Astrocyte (in vitro differentiated cells and primary cell): ENCODE data around the gene MEIOSIN. TPM values are rescaled to one million over a fixed set of nuclear protein-coding genes. Genes with fewer than 3 reads are reported as not detected.

ENCODE experiments used
- DNase-seq: peaks from one replicate; pipeline ENCODE4 v3.0.0-alpha.2; 2010; ENCODE audit warnings: low read depth
- FAIRE-seq: peaks from 2 replicates; lab custom pipeline; 2011; peaks lifted over from hg19 to GRCh38; lab: Jason Lieb, UNC
- H2AFZ ChIP-seq: 2 replicates; pipeline ENCODE4 v1.6.0; 2012; ENCODE audit warnings: low read depth, low read length, inconsistent platforms
- H3K27ac ChIP-seq: 2 replicates; pipeline ENCODE4 v1.5.1; 2011; ENCODE audit warnings: low read depth, low read length, inconsistent platforms
- H3K27me3 ChIP-seq: 2 replicates; pipeline ENCODE4 v1.6.0; 2011; ENCODE audit warnings: low read length, inconsistent platforms; ENCODE audit not compliant: insufficient read depth
- H3K36me3 ChIP-seq: 2 replicates; pipeline ENCODE4 v1.5.1; 2011; ENCODE audit warnings: low read length, inconsistent platforms; ENCODE audit not compliant: insufficient read depth
- H3K4me1 ChIP-seq: 2 replicates; pipeline ENCODE4 v1.5.1; 2011; ENCODE audit warnings: low read length, inconsistent platforms; ENCODE audit not compliant: insufficient read depth
- H3K4me2 ChIP-seq: 2 replicates; pipeline ENCODE4 v1.6.0; 2012; ENCODE audit warnings: low read length, inconsistent platforms
- H3K4me3 ChIP-seq: 2 replicates; pipeline ENCODE4 v1.5.1; 2011; ENCODE audit warnings: low read depth, mild to moderate bottlenecking, low read length, inconsistent platforms; ENCODE audit not compliant: insufficient read depth
- H3K79me2 ChIP-seq: 2 replicates; pipeline ENCODE4 v1.6.0; 2012; ENCODE audit warnings: mild to moderate bottlenecking, low read length, inconsistent platforms; ENCODE audit not compliant: insufficient read depth
- H3K9ac ChIP-seq: 2 replicates; pipeline ENCODE4 v1.6.0; 2012; ENCODE audit warnings: mild to moderate bottlenecking, low read length, inconsistent platforms
- H3K9me3 ChIP-seq: 2 replicates; pipeline ENCODE4 v1.5.1; 2012; ENCODE audit warnings: low read depth, mild to moderate bottlenecking, low read length, inconsistent platforms; ENCODE audit not compliant: insufficient read depth
- H4K20me1 ChIP-seq: 2 replicates; pipeline ENCODE4 v1.6.0; 2012; ENCODE audit warnings: low read length, inconsistent platforms; ENCODE audit not compliant: insufficient read depth
- H3K27ac Mint-ChIP-seq: one replicate; pipeline ENCODE4 v1.8.0; 2021; ENCODE audit warnings: mild to moderate bottlenecking, mixed read lengths; ENCODE audit not compliant: unreplicated experiment
- H3K27me3 Mint-ChIP-seq: one replicate; pipeline ENCODE4 v1.8.0; 2021; ENCODE audit warnings: low read depth, mixed read lengths; ENCODE audit not compliant: unreplicated experiment
- H3K36me3 Mint-ChIP-seq: one replicate; pipeline ENCODE4 v1.8.0; 2021; ENCODE audit warnings: low read depth, mixed read lengths; ENCODE audit not compliant: unreplicated experiment
- H3K4me1 Mint-ChIP-seq: one replicate; pipeline ENCODE4 v1.8.0; 2021; ENCODE audit warnings: low read depth, mixed read lengths; ENCODE audit not compliant: unreplicated experiment
- H3K4me3 Mint-ChIP-seq: one replicate; pipeline ENCODE4 v1.8.0; 2021; ENCODE audit warnings: mild to moderate bottlenecking, moderate library complexity, mixed read lengths; ENCODE audit not compliant: unreplicated experiment
- H3K9me3 Mint-ChIP-seq: one replicate; pipeline ENCODE4 v1.8.0; 2021; ENCODE audit warnings: mild to moderate bottlenecking, mixed read lengths; ENCODE audit not compliant: unreplicated experiment
- EZH2 ChIP-seq: IDR thresholded peaks from 2 replicates; pipeline ENCODE4 v1.6.1; 2012; ENCODE audit warnings: mild to moderate bottlenecking, low read length, inconsistent platforms; ENCODE audit not compliant: insufficient read depth
- total RNA-seq: library from RNA; stranded (reverse); gene quantifications from 2 replicates; pipeline ENCODE4 v1.2.1, GENCODE V29; 2021
- TF ChIP-seq, protein P1 (sequence below): IDR thresholded peaks from 2 replicates; pipeline ENCODE4 v1.5.1; 2011; ENCODE audit warnings: low read depth, mild to moderate bottlenecking, inconsistent platforms, low read length, moderate library complexity; ENCODE audit not compliant: insufficient read depth

MEIOSIN gene
- total RNA-seq, 1 donor from 2014 or later, result not detected

- H3K4me1 ChIP-seq, result peaks cover 14% of the 10 kb centered on the region
- Mint-ChIP-seq H3K4me3 (no peak overlapping the region), H3K27ac (no peak overlapping the region), H3K27me3 (no peaks in the 10 kb centered on the region), H3K4me1 (peaks cover 16% of the 10 kb centered on the region), H3K36me3 (peaks cover 21% of the 10 kb centered on the region), H3K9me3 (peaks cover 2% of the 10 kb centered on the region)
- H3K9ac ChIP-seq, result no peak overlapping the region
- peaks cover 13% of the 10 kb centered on the region for H3K36me3 ChIP-seq
- H3K4me3 ChIP-seq, result no peak overlapping the region
- FAIRE-seq, result no peak
- no peak overlapping the region for H3K4me2 ChIP-seq
- no peak overlapping the region for H2AFZ ChIP-seq
- H3K27ac ChIP-seq, result no peak overlapping the region
- DNase-seq, result no peak
- TF ChIP-seq, protein P1, sequence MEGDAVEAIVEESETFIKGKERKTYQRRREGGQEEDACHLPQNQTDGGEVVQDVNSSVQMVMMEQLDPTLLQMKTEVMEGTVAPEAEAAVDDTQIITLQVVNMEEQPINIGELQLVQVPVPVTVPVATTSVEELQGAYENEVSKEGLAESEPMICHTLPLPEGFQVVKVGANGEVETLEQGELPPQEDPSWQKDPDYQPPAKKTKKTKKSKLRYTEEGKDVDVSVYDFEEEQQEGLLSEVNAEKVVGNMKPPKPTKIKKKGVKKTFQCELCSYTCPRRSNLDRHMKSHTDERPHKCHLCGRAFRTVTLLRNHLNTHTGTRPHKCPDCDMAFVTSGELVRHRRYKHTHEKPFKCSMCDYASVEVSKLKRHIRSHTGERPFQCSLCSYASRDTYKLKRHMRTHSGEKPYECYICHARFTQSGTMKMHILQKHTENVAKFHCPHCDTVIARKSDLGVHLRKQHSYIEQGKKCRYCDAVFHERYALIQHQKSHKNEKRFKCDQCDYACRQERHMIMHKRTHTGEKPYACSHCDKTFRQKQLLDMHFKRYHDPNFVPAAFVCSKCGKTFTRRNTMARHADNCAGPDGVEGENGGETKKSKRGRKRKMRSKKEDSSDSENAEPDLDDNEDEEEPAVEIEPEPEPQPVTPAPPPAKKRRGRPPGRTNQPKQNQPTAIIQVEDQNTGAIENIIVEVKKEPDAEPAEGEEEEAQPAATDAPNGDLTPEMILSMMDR, result no peak
- TF ChIP-seq EZH2, result no peak
- no peaks in the 10 kb centered on the region for H3K27me3 ChIP-seq
- peaks cover 60% of the 10 kb centered on the region for H4K20me1 ChIP-seq
- peaks cover 3% of the 10 kb centered on the region for H3K79me2 ChIP-seq
- H3K9me3 ChIP-seq, result no peaks in the 10 kb centered on the region
Measured at GRCh38 chr19:45778010-45778661, 44.9 kb downstream of the MEIOSIN start.

- Mint-ChIP-seq H3K9me3 (peaks cover 2% of the 10 kb centered on the region), H3K27me3 (no peaks in the 10 kb centered on the region), H3K36me3 (peaks cover 21% of the 10 kb centered on the region), H3K4me3 (peak overlapping the region; percentile 57), H3K27ac (peak overlapping the region; percentile 85), H3K4me1 (peaks cover 24% of the 10 kb centered on the region)
- Histone ChIP-seq H3K27me3 (no peaks in the 10 kb centered on the region), H3K4me1 (peaks cover 21% of the 10 kb centered on the region), H3K4me3 (no peak overlapping the region), H2AFZ (no peak overlapping the region), H4K20me1 (peaks cover 61% of the 10 kb centered on the region), H3K9ac (no peak overlapping the region), H3K36me3 (peaks cover 8% of the 10 kb centered on the region), H3K27ac (no peak overlapping the region), H3K79me2 (peaks cover 3% of the 10 kb centered on the region), H3K9me3 (no peaks in the 10 kb centered on the region), H3K4me2 (peak overlapping the region; percentile 33)
- TF ChIP-seq, protein P1, result no peak
- no peak for TF ChIP-seq EZH2
- FAIRE-seq, result no peak
- DNase-seq, result no peak
Measured at GRCh38 chr19:45779231-45780145, 46.2 kb downstream of the MEIOSIN start.

DNA sequence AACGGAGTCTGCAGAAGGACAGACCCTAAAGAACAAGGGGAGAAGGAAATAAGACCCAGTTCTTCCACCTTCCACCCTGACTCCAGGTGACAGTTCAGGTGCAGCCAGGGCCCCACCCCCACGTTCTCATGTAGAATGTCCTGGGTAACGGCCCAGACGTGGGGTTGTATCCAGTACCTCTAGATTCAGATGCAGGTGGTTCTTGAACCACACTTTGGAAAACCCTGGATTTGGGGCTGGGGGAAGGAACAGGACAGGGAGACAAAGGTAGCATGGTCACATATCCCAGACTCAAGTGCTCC lies 46.9 kb downstream of the MEIOSIN start:
- Histone ChIP-seq H3K9ac (no peak overlapping the region), H3K27ac (no peak overlapping the region), H3K4me3 (no peak overlapping the region), H2AFZ (no peak overlapping the region), H3K79me2 (peaks cover 9% of the 10 kb centered on the region), H3K9me3 (no peaks in the 10 kb centered on the region), H3K36me3 (peaks cover 8% of the 10 kb centered on the region), H3K4me1 (peaks cover 21% of the 10 kb centered on the region), H3K27me3 (no peaks in the 10 kb centered on the region), H4K20me1 (peaks cover 67% of the 10 kb centered on the region), H3K4me2 (no peak overlapping the region)
- no peak overlapping the region for H3K27ac Mint-ChIP-seq
- no peaks in the 10 kb centered on the region for H3K27me3 Mint-ChIP-seq
- no peak for DNase-seq
- H3K36me3 Mint-ChIP-seq, result peaks cover 18% of the 10 kb centered on the region
- H3K4me3 Mint-ChIP-seq, result no peak overlapping the region
- peaks cover 2% of the 10 kb centered on the region for H3K9me3 Mint-ChIP-seq
- TF ChIP-seq, protein P1, result no peak
- no peak for TF ChIP-seq EZH2
- peaks cover 24% of the 10 kb centered on the region for H3K4me1 Mint-ChIP-seq
- no peak for FAIRE-seq
